Measurements from ENCODE around the gene TENT4A.

TENT4A gene

GRCh38 chr5:6757414-6757969 lies 44.3 kb downstream of the TENT4A start:
- TF ChIP-seq CTCF (IDR thresholded peaks at IDR 0.05): no peak

GRCh38 chr5:6758236-6758635 lies 45.0 kb downstream of the TENT4A start:
- no peak for TF ChIP-seq CTCF (IDR thresholded peaks at IDR 0.05)

- TF ChIP-seq CTCF (IDR thresholded peaks at IDR 0.05): no peak
These were observed 45.5 kb downstream of the TENT4A start for GRCh38 chr5:6758706-6759105.

- TF ChIP-seq CTCF (IDR thresholded peaks at IDR 0.05): no peak
These were observed 46.2 kb downstream of the TENT4A start for GRCh38 chr5:6759401-6759800.

DNA sequence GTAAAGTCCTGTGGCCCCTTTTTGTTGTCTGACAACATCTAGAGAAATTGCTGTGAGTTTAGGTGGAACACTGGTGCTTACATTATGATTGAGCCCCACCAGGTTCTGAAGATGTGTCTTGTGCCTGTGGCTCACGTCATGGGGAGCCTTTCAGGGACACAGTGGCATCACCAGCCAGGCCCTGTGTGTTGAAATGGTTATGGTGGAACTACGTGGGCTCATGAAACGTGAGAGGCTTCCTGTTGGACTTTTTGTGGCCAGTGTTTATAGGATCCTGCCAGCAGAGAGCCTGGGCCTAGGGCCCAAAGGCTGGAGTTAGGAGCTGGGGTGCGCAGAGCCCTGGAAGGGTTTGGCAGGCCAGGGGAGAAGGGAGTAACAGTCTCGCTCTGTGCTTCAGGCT lies 46.8 kb downstream of the TENT4A start:
- no peak for TF ChIP-seq CTCF (IDR thresholded peaks at IDR 0.05)

DNA sequence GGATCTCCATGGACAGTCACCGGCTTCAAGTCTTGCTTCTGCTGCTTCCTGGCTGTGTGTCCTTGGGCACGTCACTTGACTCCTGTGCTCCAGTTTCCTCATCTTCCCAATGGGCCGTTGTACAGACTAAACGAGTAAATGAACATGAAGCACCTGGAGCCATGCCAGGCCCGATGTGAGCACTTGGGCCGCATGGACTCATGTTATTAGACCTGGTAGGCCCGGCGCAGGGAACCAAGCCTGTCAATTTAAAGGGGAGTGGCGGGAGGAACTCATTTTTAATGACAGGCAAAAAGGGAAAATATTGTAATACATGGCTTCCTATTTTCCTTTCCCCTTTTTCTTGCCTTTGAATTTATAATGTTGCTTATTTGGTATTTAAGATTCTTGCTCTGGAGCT lies 47.5 kb downstream of the TENT4A start:
- TF ChIP-seq CTCF (IDR thresholded peaks at IDR 0.05): no peak

DNA sequence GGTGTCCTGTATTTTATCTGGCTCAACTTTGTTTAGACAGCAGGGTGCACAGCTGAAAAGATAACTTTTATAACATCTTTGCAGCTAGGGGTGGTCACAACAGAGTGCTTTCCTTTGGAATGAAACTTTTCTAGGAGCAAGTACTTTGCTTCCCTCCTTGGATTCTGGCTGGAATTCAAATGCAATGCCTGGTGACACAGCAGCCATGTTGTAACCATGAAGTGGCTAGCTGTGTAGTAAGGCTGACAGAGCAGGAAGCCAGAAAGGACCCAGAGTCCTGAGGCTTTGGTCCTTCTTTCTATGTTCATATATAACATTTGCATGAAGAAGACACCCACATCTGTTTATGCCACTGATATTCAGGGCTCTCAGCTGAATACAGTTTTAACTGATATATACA lies 48.1 kb downstream of the TENT4A start:
- no peak for TF ChIP-seq CTCF (IDR thresholded peaks at IDR 0.05)

DNA sequence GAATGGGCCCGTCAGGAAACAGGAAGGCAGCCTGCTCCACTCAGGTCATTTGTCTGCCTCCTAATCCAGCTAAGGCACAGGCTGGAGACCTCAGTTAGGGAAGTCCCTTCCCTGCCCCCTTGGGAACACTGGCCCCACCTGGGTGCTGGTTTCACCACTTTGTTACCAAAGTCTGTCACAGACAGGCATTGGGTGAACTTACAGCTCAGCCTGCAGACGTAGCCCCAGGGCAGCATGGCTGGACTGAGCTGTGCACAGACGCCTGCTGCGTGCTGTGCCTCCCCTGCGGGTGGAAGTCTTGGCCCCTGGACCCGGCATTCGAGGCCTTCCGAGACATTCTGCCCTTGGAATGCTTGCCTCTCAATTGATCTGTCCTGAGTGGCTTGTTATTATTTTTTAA lies 48.9 kb downstream of the TENT4A start:
- no peak for TF ChIP-seq CTCF (IDR thresholded peaks at IDR 0.05)

All from LNCAP (cell line).